Suppressor macrophage treated with lipopolysaccharide for 4 hours (primary cell): Measurements from ENCODE around the gene CDK10.
A peak's percentile ranks its signal among the peaks of the same experiment; 100 is the strongest.
"Not testable (repeated sequence)": the region's sequence is repeated elsewhere in the genome, so short reads cannot be mapped to it uniquely, and the experiment has no call there.

Source experiments
- DNase-seq: peaks from one replicate; pipeline ENCODE4 v3.0.0-alpha.2; 2020

The CDK10 gene

GRCh38 chr16:89686520-89687091 is at the start of gene CDK10:
CDK10 (plus strand) TSS chr16:89686689; CDS start chr16:89686711, 22 bp downstream.
- peak; percentile 96 for DNase-seq

- DNase-seq: no peak
Observed at GRCh38 chr16:89637379-89637778, 49.1 kb upstream of the CDK10 start.

GRCh38 chr16:89638455-89638854 is 48.0 kb upstream of the CDK10 start:
- DNase-seq: no peak

GRCh38 chr16:89639385-89639784 is 47.1 kb upstream of the CDK10 start:
- DNase-seq: no peak

- DNase-seq: no peak
Observed at GRCh38 chr16:89641458-89642119, 44.9 kb upstream of the CDK10 start.

GRCh38 chr16:89642574-89642973 is 43.9 kb upstream of the CDK10 start:
- no peak for DNase-seq

GRCh38 chr16:89643769-89644300 is 42.7 kb upstream of the CDK10 start:
- no peak for DNase-seq

GRCh38 chr16:89645122-89645521 is 41.4 kb upstream of the CDK10 start:
- no peak for DNase-seq

- DNase-seq: no peak
Observed at GRCh38 chr16:89646270-89646669, 40.2 kb upstream of the CDK10 start.

GRCh38 chr16:89646906-89647305 is 39.6 kb upstream of the CDK10 start:
- no peak for DNase-seq

- DNase-seq: no peak
Observed at GRCh38 chr16:89651584-89651983, 34.9 kb upstream of the CDK10 start.

GRCh38 chr16:89653656-89654295 is 32.7 kb upstream of the CDK10 start:
- no peak for DNase-seq

GRCh38 chr16:89655062-89655643 is 31.3 kb upstream of the CDK10 start:
- no peak for DNase-seq

GRCh38 chr16:89656435-89657121 is 29.9 kb upstream of the CDK10 start:
- DNase-seq: no peak

- DNase-seq: peak; percentile 95
Observed at GRCh38 chr16:89657442-89658220, 28.9 kb upstream of the CDK10 start, which contains the start of the genes CHMP1A and SPATA33. CHMP1A (minus strand) TSS chr16:89657708; CDS start chr16:89657588, 120 bp downstream. SPATA33 (plus strand) TSS chr16:89657836; CDS start chr16:89657912, 76 bp downstream.

- peak; percentile 15 for DNase-seq
Observed at GRCh38 chr16:89658221-89658879, 28.1 kb upstream of the CDK10 start.

- DNase-seq: no peak
Observed at GRCh38 chr16:89660146-89660545, 26.3 kb upstream of the CDK10 start.

GRCh38 chr16:89661215-89661614 is 25.3 kb upstream of the CDK10 start:
- DNase-seq: no peak

GRCh38 chr16:89664238-89664637 is 22.3 kb upstream of the CDK10 start:
- not testable (repeated sequence) for DNase-seq

GRCh38 chr16:89667000-89667399 is 19.5 kb upstream of the CDK10 start:
- DNase-seq: not testable (repeated sequence)

- no peak for DNase-seq
Observed at GRCh38 chr16:89667633-89668032, 18.9 kb upstream of the CDK10 start.
